OCI-M1 (cell line): ENCODE measurements around the gene ETS1.

ENCODE experiments used
- DNase-seq: peaks from one replicate; lab custom pipeline; 2025; lab: John Stamatoyannopoulos, UW

The ETS1 gene

DNA sequence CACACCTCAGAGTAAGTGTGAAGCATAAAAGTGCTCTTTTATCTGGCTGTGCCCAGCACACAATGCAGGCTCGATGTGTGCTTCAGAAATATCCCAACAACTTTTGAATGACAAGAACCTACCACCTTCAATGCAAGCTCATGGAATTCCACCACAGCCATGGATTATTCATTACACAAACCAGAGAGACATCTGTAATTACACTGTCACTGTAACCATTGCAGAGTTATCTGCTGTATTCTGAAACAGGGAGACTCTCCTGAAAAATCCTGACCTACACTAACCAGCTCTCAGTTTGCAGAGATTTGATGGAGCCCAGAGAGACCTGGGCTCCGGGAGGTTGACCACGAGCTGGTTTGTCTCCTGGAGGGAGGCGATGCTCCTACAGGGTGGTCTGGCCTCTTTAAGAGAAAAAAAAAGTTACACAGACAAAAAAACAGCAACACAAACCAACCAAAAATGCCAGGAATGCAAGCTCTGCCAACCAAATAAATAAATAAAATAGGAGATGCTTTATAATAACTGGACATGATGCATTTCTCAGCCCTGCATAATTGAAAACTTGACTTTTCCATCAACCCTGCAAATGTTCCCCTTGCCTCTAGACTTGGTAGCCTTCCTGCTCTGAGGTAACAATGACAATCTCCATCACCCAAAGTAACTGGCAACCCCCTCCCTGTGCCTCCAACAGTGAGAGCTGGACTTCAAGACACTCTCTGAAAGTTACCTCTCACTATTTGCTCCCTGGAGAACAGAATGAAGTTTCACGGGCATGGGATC is 69.7 kb downstream of the ETS1 start:
- no peak for DNase-seq

DNA sequence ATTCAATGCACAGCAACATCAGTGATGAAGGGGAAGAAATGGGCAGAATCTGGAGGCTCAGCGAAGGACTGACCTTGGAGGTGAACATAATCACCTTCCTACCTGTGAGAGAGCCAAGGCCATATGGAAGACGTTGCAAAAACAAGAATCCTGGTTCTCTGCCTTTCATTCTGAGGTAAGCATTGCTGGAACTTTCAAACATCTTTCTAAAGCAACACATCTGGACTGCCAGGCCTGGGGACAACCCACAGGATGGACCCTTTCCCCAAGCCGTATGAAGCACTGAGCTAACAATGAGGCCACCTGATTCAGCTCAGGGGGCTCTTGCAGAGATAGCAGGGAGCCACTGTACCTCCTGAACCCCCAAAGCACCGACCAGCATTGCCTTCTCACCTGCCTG is 70.5 kb downstream of the ETS1 start:
- DNase-seq: no peak

DNA sequence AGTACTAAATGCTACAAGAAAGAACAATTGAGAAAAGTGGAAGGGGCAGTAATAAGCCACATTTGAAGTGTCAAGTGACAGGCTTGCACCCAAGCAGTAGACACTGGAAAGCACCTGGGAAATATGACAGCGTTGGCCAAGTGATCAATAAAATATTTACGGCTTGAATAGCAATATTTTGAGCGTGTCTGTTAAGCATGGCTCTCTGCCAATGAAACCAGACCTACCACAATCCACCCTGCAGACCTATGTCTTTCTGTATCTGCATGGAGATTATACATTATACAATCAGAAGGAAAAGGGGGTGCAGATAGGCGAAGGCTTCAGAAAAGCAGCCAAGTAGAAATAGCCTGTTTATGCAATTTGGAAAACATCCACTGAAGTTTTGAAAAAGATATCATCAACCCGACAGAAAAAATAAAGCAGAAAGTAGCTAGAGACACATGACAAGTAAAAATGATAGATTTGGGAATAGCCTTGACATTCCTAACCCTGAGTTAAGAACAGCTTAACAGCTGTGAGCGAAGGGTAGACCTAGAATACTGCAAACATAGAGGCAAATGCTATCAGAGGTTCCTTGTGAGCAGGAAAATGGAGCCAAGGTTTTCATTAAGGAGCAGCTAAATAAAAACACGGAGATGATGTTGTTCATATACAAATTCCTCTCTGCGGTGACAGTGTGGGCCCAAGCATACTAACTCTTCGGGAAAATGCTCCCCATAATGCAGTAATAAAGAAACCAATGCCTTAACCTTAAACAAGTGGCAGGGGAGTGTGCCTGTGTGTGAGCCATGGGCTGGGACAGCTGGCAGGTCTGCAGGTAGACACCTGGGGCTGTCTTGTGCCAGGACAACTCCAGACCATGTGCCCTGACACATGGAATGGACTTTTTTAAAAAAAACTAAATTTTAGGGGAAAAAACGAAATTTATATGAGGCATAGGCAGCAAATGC is 71.3 kb downstream of the ETS1 start:
- no peak for DNase-seq

DNA sequence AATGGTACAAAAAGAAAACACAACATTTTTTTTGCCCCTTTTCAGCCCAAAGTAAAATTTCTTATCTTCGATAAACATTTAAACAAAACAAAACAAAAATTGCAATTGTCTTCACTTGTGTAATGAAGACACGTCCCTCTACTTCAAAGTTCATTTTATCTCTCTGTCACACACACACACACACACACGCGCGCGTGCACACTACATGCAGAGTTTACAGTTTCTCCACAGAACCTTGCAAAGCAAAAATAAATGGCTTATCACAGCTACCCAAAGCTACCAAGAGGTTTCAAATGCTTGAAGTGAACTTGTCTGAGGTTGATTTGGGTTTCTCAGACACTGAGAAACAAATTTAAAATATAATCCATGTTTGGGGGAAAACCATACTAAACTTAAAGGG is 72.3 kb downstream of the ETS1 start:
- no peak for DNase-seq

DNA sequence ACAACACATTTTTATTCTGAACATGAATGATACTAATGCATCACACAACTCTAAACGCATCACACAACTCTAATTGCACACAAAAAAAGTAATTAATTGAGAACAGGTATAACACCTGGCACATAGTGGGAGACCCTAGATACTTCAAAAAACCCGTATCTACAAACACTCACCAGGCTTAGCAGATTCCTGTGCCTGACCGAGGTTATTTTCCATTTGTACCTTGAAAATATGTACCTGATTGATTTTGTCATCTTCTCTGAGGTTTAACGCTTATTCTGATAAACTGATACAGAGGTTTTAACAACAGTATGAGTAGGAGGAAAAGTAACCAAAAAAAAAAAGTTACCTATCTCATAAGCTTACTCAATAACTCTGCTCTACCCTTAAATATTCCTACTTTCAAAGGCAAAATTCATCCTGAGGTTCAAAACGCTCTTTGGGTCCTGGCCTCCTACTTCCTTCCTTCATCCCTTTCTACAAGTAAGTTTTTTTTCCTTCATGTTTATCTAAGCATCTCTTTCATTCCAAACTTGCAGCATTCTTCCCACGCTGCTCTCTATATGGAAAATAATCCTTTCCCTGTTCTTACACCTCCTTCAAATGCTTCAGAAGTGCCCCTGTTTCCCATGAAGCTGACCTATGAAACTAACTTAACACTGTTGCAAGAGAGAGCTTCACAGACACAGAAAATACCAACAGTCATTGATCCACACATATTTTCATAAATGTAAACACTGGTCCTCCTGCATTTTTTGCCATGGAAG is 73.3 kb downstream of the ETS1 start:
- no peak for DNase-seq

DNA sequence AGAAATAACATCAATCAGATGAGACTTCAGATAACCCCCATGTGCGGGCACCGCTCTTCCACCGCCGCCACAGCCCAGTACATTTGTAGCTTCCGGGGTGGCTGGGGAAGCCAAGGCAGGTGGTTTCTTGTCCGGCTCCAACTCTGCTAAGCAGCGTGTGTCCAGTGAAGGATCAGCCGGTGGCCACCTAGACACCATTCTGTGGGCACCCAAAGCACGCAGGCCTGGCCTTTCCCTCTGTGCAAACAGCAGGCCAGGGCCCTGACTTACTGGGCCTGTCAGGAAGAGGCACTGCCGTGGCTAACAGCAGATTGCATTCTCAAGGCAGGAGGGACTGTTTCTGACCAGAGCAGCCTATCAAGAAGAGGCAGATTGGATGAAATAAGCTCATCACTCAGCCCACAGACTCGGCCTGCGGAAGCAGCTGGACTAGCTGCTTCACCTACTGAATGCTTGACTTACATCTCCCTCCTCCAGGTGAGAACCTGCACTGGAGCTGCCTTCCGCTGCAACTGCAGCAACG is 74.8 kb downstream of the ETS1 start:
- DNase-seq: no peak

DNA sequence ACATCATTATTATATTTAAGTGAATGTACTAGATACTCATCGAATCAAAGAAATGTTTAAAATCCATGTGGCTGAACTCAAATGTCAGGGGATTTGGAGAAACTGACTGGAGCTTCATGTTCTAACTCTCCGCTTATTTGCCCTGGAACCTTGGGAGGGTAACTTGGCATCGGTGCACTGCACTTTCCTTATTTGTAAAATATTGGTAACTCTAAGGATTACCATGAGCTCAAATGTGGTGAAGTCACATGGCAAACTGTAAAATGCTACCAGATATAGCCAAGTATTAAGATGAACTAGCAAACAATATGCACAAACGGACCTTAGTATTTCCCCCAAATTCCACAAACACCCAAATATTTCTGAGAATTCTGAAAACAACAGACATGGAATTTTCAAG is 75.6 kb downstream of the ETS1 start:
- no peak for DNase-seq

DNA sequence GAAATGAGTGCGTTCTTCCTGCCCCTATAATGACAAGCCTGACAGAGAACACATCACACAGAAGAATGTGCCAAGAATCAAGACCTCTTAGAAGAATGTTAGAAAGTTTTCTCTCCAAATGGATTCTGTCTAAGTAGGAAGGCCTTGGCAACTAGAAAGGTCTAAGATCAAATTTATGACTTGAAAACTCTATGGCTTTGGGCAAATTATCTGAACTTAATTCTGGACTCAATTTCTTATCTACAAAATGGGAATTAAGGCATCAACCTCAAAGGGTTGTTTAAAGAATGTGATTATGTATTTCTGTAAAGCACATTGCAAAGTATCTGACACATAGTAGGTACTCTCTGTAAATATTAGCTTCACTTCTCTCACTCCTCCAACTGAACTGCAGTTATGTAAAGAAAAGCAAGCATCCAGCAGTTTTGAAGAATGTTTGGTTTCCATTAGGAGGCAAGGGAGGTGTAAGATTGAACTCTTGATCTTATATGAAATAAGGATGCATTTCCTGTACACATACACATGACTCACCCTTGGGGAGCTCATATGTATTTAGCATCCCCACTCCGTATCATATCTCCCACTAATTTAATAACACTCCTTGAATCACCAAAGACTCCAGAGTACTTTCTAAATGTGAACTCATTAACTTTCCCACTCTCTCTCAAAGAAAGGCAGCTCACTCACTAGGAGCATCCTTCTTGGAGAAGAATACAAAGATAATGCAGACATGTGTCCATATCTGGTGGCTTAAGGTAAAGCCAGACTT is 77.6 kb downstream of the ETS1 start:
- no peak for DNase-seq

DNA sequence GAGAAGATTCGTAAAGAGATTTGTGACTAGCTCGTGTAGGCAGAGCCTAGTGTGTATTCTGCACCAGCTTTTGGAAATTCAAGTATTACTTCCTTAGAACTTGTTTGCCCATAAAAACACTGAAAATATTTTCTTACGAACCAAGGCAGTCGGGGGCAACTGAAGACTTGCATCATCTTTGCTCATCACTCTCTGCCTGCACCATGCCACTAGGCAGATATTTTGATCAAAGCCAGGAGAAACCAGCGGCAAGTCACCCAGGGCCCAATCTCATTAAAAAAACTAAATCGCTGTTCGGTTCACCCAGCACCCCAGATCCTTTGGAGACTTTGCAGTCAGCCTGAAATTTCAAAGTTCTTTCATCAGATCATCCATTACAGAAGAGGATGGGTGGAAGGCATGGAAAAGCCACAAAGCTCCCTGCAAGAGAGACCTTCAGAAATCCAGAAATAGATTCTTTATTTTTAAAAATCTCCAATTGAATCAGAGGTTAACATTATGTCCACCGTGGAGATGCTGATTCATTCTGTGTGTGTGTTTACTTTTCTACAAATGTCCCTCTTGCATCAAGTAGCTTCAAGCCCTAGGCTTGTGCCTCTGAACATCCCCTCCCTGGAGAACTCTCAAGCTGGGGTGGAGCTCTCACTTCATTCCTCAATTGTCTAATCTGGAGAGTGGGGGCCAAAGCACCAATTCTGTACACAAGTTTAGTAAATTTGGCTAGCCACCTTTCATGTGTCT is 78.4 kb downstream of the ETS1 start:
- no peak for DNase-seq

DNA sequence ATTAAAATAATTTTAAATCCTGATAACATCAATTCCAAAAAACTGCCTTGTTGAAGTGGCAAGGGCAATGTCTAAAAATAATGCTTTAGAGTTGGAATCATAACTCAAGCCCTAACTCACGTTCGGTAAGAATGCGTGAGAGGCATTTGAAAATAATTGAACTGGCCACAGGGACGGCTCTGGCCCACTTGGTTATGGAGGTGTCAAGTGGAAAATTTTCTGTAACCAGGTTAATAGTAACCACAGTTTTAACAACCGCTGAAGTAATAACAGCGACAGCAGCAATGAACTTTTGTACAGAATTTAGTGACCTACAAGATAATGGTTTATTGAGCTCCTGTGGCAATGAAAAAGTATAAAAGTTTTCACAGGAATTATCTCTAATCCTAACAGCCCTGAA is 79.4 kb downstream of the ETS1 start:
- no peak for DNase-seq

DNA sequence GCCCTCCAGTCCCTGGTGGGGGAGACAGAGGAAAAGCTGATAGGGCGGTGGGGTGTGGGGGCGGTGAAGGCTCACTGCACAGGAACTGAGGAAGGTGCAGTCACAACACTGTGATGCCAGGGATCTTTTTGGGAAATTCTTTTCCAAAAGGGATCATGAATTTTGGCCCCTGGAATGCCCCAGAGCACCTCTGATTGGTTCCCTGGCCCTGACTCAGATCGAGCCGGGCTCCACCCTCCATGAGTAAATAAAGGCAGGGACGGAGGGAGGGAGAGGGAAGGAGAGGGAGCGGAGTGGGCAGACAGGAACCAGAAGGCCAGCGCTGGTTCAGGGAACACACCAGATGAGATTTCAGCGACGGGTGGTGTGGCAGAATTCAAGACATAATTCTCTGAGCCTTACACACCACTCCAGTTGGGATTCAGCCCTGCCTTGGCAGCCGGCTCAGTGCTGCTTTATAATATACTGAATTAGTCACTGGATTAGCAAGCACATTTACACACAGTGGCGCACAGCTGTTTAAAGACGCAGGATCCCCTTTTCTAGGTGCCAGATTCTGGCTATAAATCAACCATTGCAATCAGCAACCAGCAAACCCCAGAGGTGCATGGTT is 80.3 kb downstream of the ETS1 start:
- no peak for DNase-seq

DNA sequence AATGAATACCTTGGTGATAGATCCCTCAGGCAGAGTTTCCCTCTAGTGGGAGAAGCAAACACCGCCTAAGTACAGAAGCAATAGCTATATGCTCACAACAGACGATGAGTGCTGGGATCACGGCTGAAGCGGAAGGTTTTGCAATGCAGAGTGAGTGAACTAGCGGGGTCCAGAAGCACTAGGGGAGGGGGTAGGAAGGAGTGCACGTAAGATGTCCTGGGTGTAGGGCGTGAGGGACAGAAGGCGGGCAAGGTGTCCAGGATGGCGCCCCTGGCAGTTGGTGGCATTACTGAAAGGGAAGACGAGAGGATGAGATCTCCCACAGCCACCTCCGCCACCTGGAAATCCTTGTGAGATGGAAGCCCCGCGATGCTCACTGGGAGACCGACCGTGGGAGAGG is 81.0 kb downstream of the ETS1 start:
- DNase-seq: no peak

DNA sequence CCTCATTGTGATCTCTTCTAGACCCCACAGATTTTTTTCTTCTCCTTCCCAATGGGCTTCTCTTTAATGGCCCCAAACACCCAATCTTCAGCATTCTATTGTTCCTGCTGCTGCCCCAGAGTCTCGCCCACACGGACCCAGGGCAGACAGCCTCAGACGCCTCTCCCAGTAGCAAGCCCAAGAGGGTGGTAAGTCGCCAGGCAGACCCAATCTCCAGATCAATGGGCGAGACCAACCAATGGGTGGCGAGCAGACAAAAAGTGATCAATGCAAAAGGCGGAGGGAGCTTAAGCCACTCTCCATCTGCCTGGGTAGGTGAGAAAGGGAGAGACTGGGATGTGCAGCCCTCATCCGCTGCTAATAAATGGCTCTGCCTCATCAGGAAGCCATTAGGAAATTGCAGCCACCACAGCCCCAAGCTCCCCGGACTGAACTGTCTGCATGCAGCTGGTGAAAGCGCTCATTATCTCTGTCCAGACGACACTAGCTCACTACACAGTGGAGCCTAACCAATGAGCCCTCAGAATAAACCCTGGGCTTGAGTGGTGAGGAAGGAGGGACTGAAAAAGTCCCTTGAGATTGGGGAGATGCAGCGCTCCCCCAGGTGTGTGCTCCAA is 81.8 kb downstream of the ETS1 start:
- no peak for DNase-seq

DNA sequence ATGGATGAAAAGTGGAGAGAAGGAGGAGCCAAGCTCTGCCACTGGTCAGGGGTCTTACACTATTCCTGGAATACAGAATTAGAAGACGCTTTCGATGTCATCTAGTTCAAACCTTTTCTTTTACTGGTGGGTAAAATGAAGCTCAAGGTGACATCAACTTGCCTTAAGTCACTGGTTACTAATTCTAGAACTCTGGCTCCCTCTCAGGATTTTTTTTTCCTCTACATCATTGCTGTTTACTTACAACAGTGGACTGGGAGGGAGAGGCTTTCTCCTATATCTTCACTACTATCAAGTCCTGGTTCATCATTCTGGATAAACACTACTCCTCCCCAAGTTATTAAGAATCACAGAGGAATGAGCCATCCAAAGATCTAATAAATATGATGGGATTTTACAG is 82.9 kb downstream of the ETS1 start:
- no peak for DNase-seq

DNA sequence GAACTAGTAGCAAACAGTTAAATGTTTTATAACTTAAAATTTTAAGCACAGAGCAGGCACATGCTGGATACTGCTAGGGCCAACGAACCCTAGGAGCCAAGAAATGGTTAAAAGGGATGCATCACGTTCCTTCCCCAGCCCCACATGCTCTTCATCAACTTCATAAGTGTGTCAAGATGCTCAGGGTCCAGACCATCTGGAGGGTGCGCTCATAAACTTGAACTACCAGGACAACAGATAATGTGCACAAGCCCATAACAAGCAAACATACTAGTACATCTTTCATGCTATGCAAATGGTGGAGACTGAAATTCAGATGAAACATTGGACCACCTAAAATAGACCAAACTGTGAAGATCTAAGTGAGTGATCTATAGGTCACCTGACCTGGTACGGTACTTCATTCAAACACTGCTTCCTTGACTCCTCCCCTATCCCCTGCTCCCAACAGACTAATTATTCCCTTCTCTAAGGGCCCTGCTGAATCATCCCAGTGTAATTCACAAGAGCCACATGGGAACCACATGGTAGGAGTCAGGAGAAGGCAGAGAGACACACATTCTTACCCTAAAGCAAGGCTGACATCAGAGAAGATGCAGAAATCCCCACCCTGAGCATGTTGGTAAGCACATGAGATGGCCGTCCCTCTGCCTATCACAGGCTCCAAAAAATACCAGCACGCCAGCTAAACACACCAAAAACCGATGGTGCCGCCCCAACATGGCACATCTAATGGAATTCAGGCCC is 83.9 kb downstream of the ETS1 start:
- no peak for DNase-seq

DNA sequence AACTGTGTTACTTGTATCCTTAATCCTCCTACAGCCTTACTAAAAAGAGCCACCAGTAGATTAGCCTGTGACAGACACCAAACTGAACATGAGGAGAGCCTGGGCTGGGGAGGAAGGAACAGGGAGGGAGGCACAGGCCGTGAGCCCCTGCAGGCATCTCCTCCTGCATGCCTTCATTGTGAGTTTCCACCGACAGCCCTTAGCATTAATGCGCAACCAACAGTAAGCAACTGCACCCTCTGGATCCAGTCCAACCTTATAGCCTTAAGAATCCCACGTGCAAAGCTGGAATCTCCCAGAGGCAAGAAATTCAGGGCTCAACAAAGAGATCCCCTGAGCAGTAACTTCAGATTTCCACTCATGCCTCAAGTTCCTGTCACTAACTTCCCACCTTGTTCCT is 84.6 kb downstream of the ETS1 start:
- no peak for DNase-seq

DNA sequence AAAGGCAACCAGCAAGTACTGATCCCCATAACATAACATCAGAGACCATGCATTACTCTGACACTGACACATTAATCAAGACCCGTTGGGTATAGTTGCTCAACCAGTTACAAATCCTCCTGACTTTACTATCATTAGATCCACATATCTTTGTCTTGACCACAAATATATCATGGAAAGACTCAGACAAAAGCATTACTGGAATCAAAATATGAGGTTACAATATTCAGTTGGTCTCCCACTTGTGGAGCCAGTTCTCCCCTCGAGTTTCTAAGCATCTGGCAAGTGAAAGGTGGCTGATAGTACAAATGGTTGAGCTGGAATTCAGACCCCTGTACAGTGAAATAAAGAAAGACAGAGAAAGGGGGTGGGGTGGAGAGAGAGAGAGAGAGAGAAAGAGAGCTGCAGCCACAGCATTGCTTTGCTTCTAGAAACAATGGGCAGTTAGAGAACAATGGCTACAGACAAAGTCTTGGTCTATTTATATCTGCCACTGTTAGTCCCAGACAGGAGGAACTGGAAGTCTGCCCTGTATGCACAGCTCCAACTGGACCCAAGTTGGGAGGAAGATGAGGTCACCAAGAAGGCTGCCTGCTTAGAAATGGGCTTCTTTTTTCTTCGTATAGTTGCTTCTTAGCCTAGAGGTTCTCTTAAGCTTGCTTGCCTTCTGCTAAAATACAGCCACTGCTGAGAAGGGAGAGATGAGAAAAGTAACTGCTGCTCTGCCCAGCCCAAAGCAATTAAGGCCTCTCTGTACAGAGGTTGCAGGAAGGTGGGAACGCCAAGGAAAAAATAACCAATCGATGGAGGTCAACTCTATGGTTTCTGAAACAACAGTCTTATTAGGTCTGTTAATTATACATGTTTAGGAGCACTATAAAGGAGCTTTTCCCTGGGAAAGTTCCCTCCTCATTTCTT is 85.5 kb downstream of the ETS1 start:
- no peak for DNase-seq

DNA sequence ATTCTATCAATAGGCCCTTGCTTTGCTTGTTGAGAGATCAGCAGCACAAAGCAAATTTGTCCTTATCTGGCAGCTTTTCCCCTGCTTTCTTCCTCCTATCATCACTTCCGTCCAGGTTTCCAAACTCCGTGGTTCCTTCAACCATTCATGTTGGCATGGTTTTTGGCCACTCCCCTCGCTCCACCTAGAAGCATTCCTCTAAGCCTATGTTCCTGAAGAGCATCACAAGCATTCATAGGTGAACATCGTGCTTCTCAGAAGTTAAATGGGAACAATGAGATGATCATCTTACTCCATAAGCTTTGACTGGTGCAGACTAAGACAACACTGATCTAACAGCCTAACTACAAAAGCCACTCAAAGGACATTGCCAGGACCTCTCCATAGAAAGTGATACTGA is 86.3 kb downstream of the ETS1 start:
- DNase-seq: no peak
